ENCODE results near the gene API5.
"Not testable (repeated sequence)": the region's sequence is repeated elsewhere in the genome, so short reads cannot be mapped to it uniquely, and the experiment has no call there.

The API5 gene

GRCh38 chr11:43315966-43316365 lies 4.2 kb downstream of the API5 start:
- Histone ChIP-seq H3K27me3 (ENCODE audit: control insufficient read depth, insufficient read depth, low read length) (no peaks in the 10 kb centered on the region), H3K4me1 (ENCODE audit: control insufficient read depth, insufficient read depth, low read length) (peaks cover 3% of the 10 kb centered on the region), H3K9ac (ENCODE audit: low read depth, low read length) (no peak overlapping the region), H3K36me3 (ENCODE audit: control insufficient read depth, insufficient read depth, low read length) (peaks cover 3% of the 10 kb centered on the region), H3K9me3 (ENCODE audit: control insufficient read depth, insufficient read depth, low read length) (no peaks in the 10 kb centered on the region), H3K4me3 (ENCODE audit: low read depth, low read length) (no peak overlapping the region)

- H3K9me3 ChIP-seq (ENCODE audit: control insufficient read depth, insufficient read depth, low read length): no peaks in the 10 kb centered on the region
- H3K9ac ChIP-seq (ENCODE audit: low read depth, low read length): no peak overlapping the region
Measured at GRCh38 chr11:43316451-43316850, 4.7 kb downstream of the API5 start.

GRCh38 chr11:43327987-43328386 lies 16.2 kb downstream of the API5 start:
- no peaks in the 10 kb centered on the region for H3K27me3 ChIP-seq (ENCODE audit: control insufficient read depth, insufficient read depth, low read length)
- H3K36me3 ChIP-seq (ENCODE audit: control insufficient read depth, insufficient read depth, low read length): peaks cover 20% of the 10 kb centered on the region
- no peaks in the 10 kb centered on the region for H3K4me1 ChIP-seq (ENCODE audit: control insufficient read depth, insufficient read depth, low read length)
- H3K9me3 ChIP-seq (ENCODE audit: control insufficient read depth, insufficient read depth, low read length): no peaks in the 10 kb centered on the region
- no peak overlapping the region for H3K4me3 ChIP-seq (ENCODE audit: low read depth, low read length)
- no peak overlapping the region for H3K9ac ChIP-seq (ENCODE audit: low read depth, low read length)

More at GRCh38 chr11:43316451-43316850, 4.7 kb downstream of the API5 start:
- H3K4me1 ChIP-seq (ENCODE audit: control insufficient read depth, insufficient read depth, low read length): peaks cover 3% of the 10 kb centered on the region
- no peaks in the 10 kb centered on the region for H3K27me3 ChIP-seq (ENCODE audit: control insufficient read depth, insufficient read depth, low read length)
- no peak overlapping the region for H3K4me3 ChIP-seq (ENCODE audit: low read depth, low read length)
- H3K36me3 ChIP-seq (ENCODE audit: control insufficient read depth, insufficient read depth, low read length): peaks cover 3% of the 10 kb centered on the region

GRCh38 chr11:43328482-43328881 lies 16.7 kb downstream of the API5 start:
- Histone ChIP-seq H3K9me3 (ENCODE audit: control insufficient read depth, insufficient read depth, low read length) (no peaks in the 10 kb centered on the region), H3K9ac (ENCODE audit: low read depth, low read length) (no peak overlapping the region), H3K4me3 (ENCODE audit: low read depth, low read length) (no peak overlapping the region), H3K36me3 (ENCODE audit: control insufficient read depth, insufficient read depth, low read length) (peaks cover 18% of the 10 kb centered on the region), H3K27me3 (ENCODE audit: control insufficient read depth, insufficient read depth, low read length) (no peaks in the 10 kb centered on the region), H3K4me1 (ENCODE audit: control insufficient read depth, insufficient read depth, low read length) (no peaks in the 10 kb centered on the region)

GRCh38 chr11:43341159-43341558 lies 29.4 kb downstream of the API5 start:
- H3K4me3 ChIP-seq (ENCODE audit: low read depth, low read length): no peak overlapping the region
- H3K36me3 ChIP-seq (ENCODE audit: control insufficient read depth, insufficient read depth, low read length): peaks cover 12% of the 10 kb centered on the region
- no peaks in the 10 kb centered on the region for H3K4me1 ChIP-seq (ENCODE audit: control insufficient read depth, insufficient read depth, low read length)
- no peak overlapping the region for H3K9ac ChIP-seq (ENCODE audit: low read depth, low read length)
- H3K9me3 ChIP-seq (ENCODE audit: control insufficient read depth, insufficient read depth, low read length): no peaks in the 10 kb centered on the region
- no peaks in the 10 kb centered on the region for H3K27me3 ChIP-seq (ENCODE audit: control insufficient read depth, insufficient read depth, low read length)

GRCh38 chr11:43351426-43351825 lies 39.6 kb downstream of the API5 start:
- not testable (repeated sequence) for H3K9ac ChIP-seq (ENCODE audit: low read depth, low read length); H3K36me3 ChIP-seq (ENCODE audit: control insufficient read depth, insufficient read depth, low read length); H3K27me3 ChIP-seq (ENCODE audit: control insufficient read depth, insufficient read depth, low read length); H3K4me3 ChIP-seq (ENCODE audit: low read depth, low read length); H3K4me1 ChIP-seq (ENCODE audit: control insufficient read depth, insufficient read depth, low read length); H3K9me3 ChIP-seq (ENCODE audit: control insufficient read depth, insufficient read depth, low read length)

GRCh38 chr11:43354311-43354710 lies 42.5 kb downstream of the API5 start:
- H3K36me3 ChIP-seq (ENCODE audit: control insufficient read depth, insufficient read depth, low read length): no peaks in the 10 kb centered on the region
- no peaks in the 10 kb centered on the region for H3K9me3 ChIP-seq (ENCODE audit: control insufficient read depth, insufficient read depth, low read length)
- H3K4me3 ChIP-seq (ENCODE audit: low read depth, low read length): no peak overlapping the region
- H3K4me1 ChIP-seq (ENCODE audit: control insufficient read depth, insufficient read depth, low read length): peaks cover 11% of the 10 kb centered on the region
- H3K27me3 ChIP-seq (ENCODE audit: control insufficient read depth, insufficient read depth, low read length): no peaks in the 10 kb centered on the region
- H3K9ac ChIP-seq (ENCODE audit: low read depth, low read length): no peak overlapping the region

GRCh38 chr11:43356336-43356735 lies 44.5 kb downstream of the API5 start:
- H3K27me3 ChIP-seq (ENCODE audit: control insufficient read depth, insufficient read depth, low read length): no peaks in the 10 kb centered on the region
- no peak overlapping the region for H3K9ac ChIP-seq (ENCODE audit: low read depth, low read length)
- H3K4me1 ChIP-seq (ENCODE audit: control insufficient read depth, insufficient read depth, low read length): peaks cover 15% of the 10 kb centered on the region
- H3K4me3 ChIP-seq (ENCODE audit: low read depth, low read length): no peak overlapping the region
- H3K36me3 ChIP-seq (ENCODE audit: control insufficient read depth, insufficient read depth, low read length): no peaks in the 10 kb centered on the region
- no peaks in the 10 kb centered on the region for H3K9me3 ChIP-seq (ENCODE audit: control insufficient read depth, insufficient read depth, low read length)

- H3K9me3 ChIP-seq (ENCODE audit: control insufficient read depth, insufficient read depth, low read length): no peaks in the 10 kb centered on the region
- peak overlapping the region; percentile 14 for H3K9ac ChIP-seq (ENCODE audit: low read depth, low read length)
- H3K36me3 ChIP-seq (ENCODE audit: control insufficient read depth, insufficient read depth, low read length): no peaks in the 10 kb centered on the region
- peaks cover 6% of the 10 kb centered on the region for H3K4me1 ChIP-seq (ENCODE audit: control insufficient read depth, insufficient read depth, low read length)
- peak overlapping the region; percentile 98 for H3K4me3 ChIP-seq (ENCODE audit: low read depth, low read length)
- no peaks in the 10 kb centered on the region for H3K27me3 ChIP-seq (ENCODE audit: control insufficient read depth, insufficient read depth, low read length)
Measured at GRCh38 chr11:43358279-43358800, 46.5 kb downstream of the API5 start.

- no peaks in the 10 kb centered on the region for H3K9me3 ChIP-seq (ENCODE audit: control insufficient read depth, insufficient read depth, low read length)
- H3K9ac ChIP-seq (ENCODE audit: low read depth, low read length): peak within 1 kb of the TSS; percentile 92
- H3K4me3 ChIP-seq (ENCODE audit: low read depth, low read length): peak within 1 kb of the TSS; percentile 98
- no peaks in the 10 kb centered on the region for H3K36me3 ChIP-seq (ENCODE audit: control insufficient read depth, insufficient read depth, low read length)
- no peaks in the 10 kb centered on the region for H3K27me3 ChIP-seq (ENCODE audit: control insufficient read depth, insufficient read depth, low read length)
- peaks cover 6% of the 10 kb centered on the region for H3K4me1 ChIP-seq (ENCODE audit: control insufficient read depth, insufficient read depth, low read length)
Measured at GRCh38 chr11:43358801-43359421, 47.1 kb downstream of the API5 start, which contains the start of gene TTC17. TSS of gene TTC17 (plus strand) at chr11:43358920. CDS start at chr11:43358955, 35 bp downstream.

GRCh38 chr11:43359422-43359818 lies 47.6 kb downstream of the API5 start:
- Histone ChIP-seq H3K27me3 (ENCODE audit: control insufficient read depth, insufficient read depth, low read length) (no peaks in the 10 kb centered on the region), H3K9me3 (ENCODE audit: control insufficient read depth, insufficient read depth, low read length) (no peaks in the 10 kb centered on the region), H3K9ac (ENCODE audit: low read depth, low read length) (peak overlapping the region; percentile 92), H3K36me3 (ENCODE audit: control insufficient read depth, insufficient read depth, low read length) (no peaks in the 10 kb centered on the region), H3K4me1 (ENCODE audit: control insufficient read depth, insufficient read depth, low read length) (peaks cover 6% of the 10 kb centered on the region), H3K4me3 (ENCODE audit: low read depth, low read length) (peak overlapping the region; percentile 98)

GRCh38 chr11:43360361-43361032 lies 48.7 kb downstream of the API5 start:
- no peaks in the 10 kb centered on the region for H3K9me3 ChIP-seq (ENCODE audit: control insufficient read depth, insufficient read depth, low read length)
- no peaks in the 10 kb centered on the region for H3K27me3 ChIP-seq (ENCODE audit: control insufficient read depth, insufficient read depth, low read length)
- H3K9ac ChIP-seq (ENCODE audit: low read depth, low read length): no peak overlapping the region
- peak overlapping the region; percentile 98 for H3K4me3 ChIP-seq (ENCODE audit: low read depth, low read length)
- no peaks in the 10 kb centered on the region for H3K36me3 ChIP-seq (ENCODE audit: control insufficient read depth, insufficient read depth, low read length)
- H3K4me1 ChIP-seq (ENCODE audit: control insufficient read depth, insufficient read depth, low read length): peaks cover 6% of the 10 kb centered on the region

Data from iPS-15b (cell line).